ENCODE data around the gene SPAG16.

The SPAG16 gene

DNA sequence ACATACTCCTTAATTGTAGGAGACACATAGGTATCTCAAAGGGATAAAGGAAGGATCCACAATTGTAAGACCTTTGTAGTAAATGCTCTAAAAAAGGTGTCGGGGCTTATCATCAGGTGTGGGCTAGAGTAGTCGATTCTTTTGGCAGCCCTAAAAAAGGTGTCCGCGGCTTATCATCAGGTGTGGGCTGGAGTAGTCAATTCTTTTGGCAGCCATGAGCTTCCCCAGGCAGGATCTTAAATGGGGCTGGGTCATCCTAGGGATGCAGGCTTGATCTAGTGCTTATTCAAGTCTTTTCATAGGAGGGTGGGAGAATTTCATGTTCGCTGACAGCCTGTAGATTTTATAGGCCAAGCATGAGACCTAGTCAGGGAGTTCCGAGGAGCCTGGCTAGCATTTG, 720.2 kb downstream of the SPAG16 start:
- TF ChIP-seq POU6F1 (CRISPR knock-in tag; IDR thresholded peaks at IDR 0.05; ENCODE audit: borderline replicate concordance, low read depth): no peak
- no peak for TF ChIP-seq ZNF565 (CRISPR knock-in tag; conservative IDR thresholded peaks at IDR 0.05; ENCODE audit: low read depth)
- TF ChIP-seq, protein P1, sequence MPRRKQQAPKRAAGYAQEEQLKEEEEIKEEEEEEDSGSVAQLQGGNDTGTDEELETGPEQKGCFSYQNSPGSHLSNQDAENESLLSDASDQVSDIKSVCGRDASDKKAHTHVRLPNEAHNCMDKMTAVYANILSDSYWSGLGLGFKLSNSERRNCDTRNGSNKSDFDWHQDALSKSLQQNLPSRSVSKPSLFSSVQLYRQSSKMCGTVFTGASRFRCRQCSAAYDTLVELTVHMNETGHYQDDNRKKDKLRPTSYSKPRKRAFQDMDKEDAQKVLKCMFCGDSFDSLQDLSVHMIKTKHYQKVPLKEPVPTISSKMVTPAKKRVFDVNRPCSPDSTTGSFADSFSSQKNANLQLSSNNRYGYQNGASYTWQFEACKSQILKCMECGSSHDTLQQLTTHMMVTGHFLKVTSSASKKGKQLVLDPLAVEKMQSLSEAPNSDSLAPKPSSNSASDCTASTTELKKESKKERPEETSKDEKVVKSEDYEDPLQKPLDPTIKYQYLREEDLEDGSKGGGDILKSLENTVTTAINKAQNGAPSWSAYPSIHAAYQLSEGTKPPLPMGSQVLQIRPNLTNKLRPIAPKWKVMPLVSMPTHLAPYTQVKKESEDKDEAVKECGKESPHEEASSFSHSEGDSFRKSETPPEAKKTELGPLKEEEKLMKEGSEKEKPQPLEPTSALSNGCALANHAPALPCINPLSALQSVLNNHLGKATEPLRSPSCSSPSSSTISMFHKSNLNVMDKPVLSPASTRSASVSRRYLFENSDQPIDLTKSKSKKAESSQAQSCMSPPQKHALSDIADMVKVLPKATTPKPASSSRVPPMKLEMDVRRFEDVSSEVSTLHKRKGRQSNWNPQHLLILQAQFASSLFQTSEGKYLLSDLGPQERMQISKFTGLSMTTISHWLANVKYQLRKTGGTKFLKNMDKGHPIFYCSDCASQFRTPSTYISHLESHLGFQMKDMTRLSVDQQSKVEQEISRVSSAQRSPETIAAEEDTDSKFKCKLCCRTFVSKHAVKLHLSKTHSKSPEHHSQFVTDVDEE (CRISPR knock-in tag; IDR thresholded peaks at IDR 0.05): no peak
- no peak for TF ChIP-seq ISL1 (CRISPR knock-in tag; IDR thresholded peaks at IDR 0.05)
- no peak for TF ChIP-seq ESRRG (CRISPR knock-in tag; IDR thresholded peaks at IDR 0.05)
- no peak for TF ChIP-seq CSDC2 (CRISPR knock-in tag; IDR thresholded peaks at IDR 0.05)
- no peak for ATAC-seq

- TF ChIP-seq CSDC2 (CRISPR knock-in tag; IDR thresholded peaks at IDR 0.05) (no peak), TCF4 (CRISPR knock-in tag; IDR thresholded peaks at IDR 0.05; ENCODE audit: borderline replicate concordance) (no peak), SNAI2 (CRISPR knock-in tag; IDR thresholded peaks at IDR 0.05) (no peak), OSR1 (CRISPR knock-in tag; IDR thresholded peaks at IDR 0.05) (no peak), ARNTL (CRISPR knock-in tag; IDR thresholded peaks at IDR 0.05; ENCODE audit: borderline replicate concordance, low read depth) (no peak), ESRRG (CRISPR knock-in tag; IDR thresholded peaks at IDR 0.05) (no peak), CREB5 (CRISPR knock-in tag; IDR thresholded peaks at IDR 0.05; ENCODE audit: low read depth) (no peak), BACH2 (CRISPR knock-in tag; IDR thresholded peaks at IDR 0.05; ENCODE audit: borderline replicate concordance) (no peak), POU6F1 (CRISPR knock-in tag; IDR thresholded peaks at IDR 0.05; ENCODE audit: borderline replicate concordance, low read depth) (no peak), ISL1 (CRISPR knock-in tag; IDR thresholded peaks at IDR 0.05) (no peak), TOX (CRISPR knock-in tag; IDR thresholded peaks at IDR 0.05; ENCODE audit: borderline replicate concordance) (no peak), GLIS3 (CRISPR knock-in tag; IDR thresholded peaks at IDR 0.05) (no peak), ZFP30 (CRISPR knock-in tag; IDR thresholded peaks at IDR 0.05) (no peak)
- TF ChIP-seq, protein P1 (CRISPR knock-in tag; IDR thresholded peaks at IDR 0.05): no peak
- no peak for ATAC-seq
Measured at GRCh38 chr2:214005337-214005736, 721.1 kb downstream of the SPAG16 start.

GRCh38 chr2:214006601-214007000, 722.3 kb downstream of the SPAG16 start:
- no peak for TF ChIP-seq ZNF565 (CRISPR knock-in tag; conservative IDR thresholded peaks at IDR 0.05; ENCODE audit: low read depth)
- TF ChIP-seq ZFP3 (CRISPR knock-in tag; IDR thresholded peaks at IDR 0.05): no peak
- TF ChIP-seq OSR1 (CRISPR knock-in tag; IDR thresholded peaks at IDR 0.05): no peak
- TF ChIP-seq, protein P1 (CRISPR knock-in tag; IDR thresholded peaks at IDR 0.05): no peak
- TF ChIP-seq SNAI2 (CRISPR knock-in tag; IDR thresholded peaks at IDR 0.05): no peak
- no peak for TF ChIP-seq ZC3H10 (CRISPR knock-in tag; IDR thresholded peaks at IDR 0.05)
- TF ChIP-seq CSRNP3 (CRISPR knock-in tag; IDR thresholded peaks at IDR 0.05): no peak
- no peak for TF ChIP-seq ZNF8 (CRISPR knock-in tag; IDR thresholded peaks at IDR 0.05)
- TF ChIP-seq GLIS3 (CRISPR knock-in tag; IDR thresholded peaks at IDR 0.05): no peak
- TF ChIP-seq TOX (CRISPR knock-in tag; IDR thresholded peaks at IDR 0.05; ENCODE audit: borderline replicate concordance): no peak
- no peak for TF ChIP-seq RARB (CRISPR knock-in tag; IDR thresholded peaks at IDR 0.05)
- TF ChIP-seq ARNTL (CRISPR knock-in tag; IDR thresholded peaks at IDR 0.05; ENCODE audit: borderline replicate concordance, low read depth): no peak
- no peak for ATAC-seq
